ENCODE data around the gene C13orf46. TPM values are rescaled to one million over a fixed set of nuclear protein-coding genes. Genes with fewer than 3 reads are reported as not detected.

C13orf46 gene
- total RNA-seq, 1 experiment from 2014 or later, result not detected

- no peaks in the 10 kb centered on the region for H3K4me1 Mint-ChIP-seq (ENCODE audit: low read depth, unreplicated experiment)
- CTCF ChIA-PET, result no interaction called here
- no peaks in the 10 kb centered on the region for H3K27me3 ChIP-seq (replicated peaks; ENCODE audit: control insufficient read depth, insufficient read depth, low read length)
- intact Hi-C loops (cut with micrococcal nuclease; ENCODE audit: unreplicated experiment), result no loop called here
- POLR2A ChIA-PET, result no interaction called here
- no peaks in the 10 kb centered on the region for H3K36me3 ChIP-seq (ENCODE audit: control insufficient read depth, insufficient read depth, low read length)
- no peak overlapping the region for H3K4me3 ChIP-seq (ENCODE audit: low read depth, low read length)
- H3K9me3 ChIP-seq, result peaks cover 5% of the 10 kb centered on the region; the same call in 1 of the 2 replicates
- no peak for TF ChIP-seq CTCF (IDR thresholded peaks at IDR 0.05; ENCODE audit: insufficient read depth in 1 of 2, low read depth in 1 of 2, low read length in 1 of 2, severe bottlenecking in 1 of 2, unreplicated experiment in 1 of 2)
- no TSS peak for BruUV-seq (replicated peaks)
- H3K36me3 Mint-ChIP-seq (ENCODE audit: insufficient read depth, unreplicated experiment), result no peaks in the 10 kb centered on the region
- H3K4me1 ChIP-seq, result no peaks in the 10 kb centered on the region
- no peak overlapping the region for H3K4me3 Mint-ChIP-seq (ENCODE audit: unreplicated experiment)
- H3K27ac Mint-ChIP-seq (ENCODE audit: unreplicated experiment), result no peak overlapping the region
- no peak for DNase-seq
- H3K9me3 Mint-ChIP-seq (ENCODE audit: unreplicated experiment), result no peaks in the 10 kb centered on the region
- H3K27me3 Mint-ChIP-seq (ENCODE audit: insufficient read depth, unreplicated experiment), result no peaks in the 10 kb centered on the region
These were observed 5.2 kb downstream of the C13orf46 start for GRCh38 chr13:113968463-113969310.

GRCh38 chr13:113967729-113968462 is 6.0 kb downstream of the C13orf46 start:
- DNase-seq, result no peak
- Histone ChIP-seq H3K27me3 (replicated peaks; ENCODE audit: control insufficient read depth, insufficient read depth, low read length) (no peaks in the 10 kb centered on the region), H3K4me1 (no peaks in the 10 kb centered on the region), H3K36me3 (ENCODE audit: control insufficient read depth, insufficient read depth, low read length) (no peaks in the 10 kb centered on the region), H3K9me3 (peaks cover 5% of the 10 kb centered on the region; the same call in 1 of the 2 replicates), H3K4me3 (ENCODE audit: low read depth, low read length) (no peak overlapping the region)
- H3K27ac Mint-ChIP-seq (ENCODE audit: unreplicated experiment), result no peak overlapping the region
- intact Hi-C loops (cut with micrococcal nuclease; ENCODE audit: unreplicated experiment), result no loop called here
- ChIA-PET CTCF (no interaction called here), POLR2A (no interaction called here)
- H3K4me3 Mint-ChIP-seq (ENCODE audit: unreplicated experiment), result no peak overlapping the region
- no peaks in the 10 kb centered on the region for H3K27me3 Mint-ChIP-seq (ENCODE audit: insufficient read depth, unreplicated experiment)
- H3K4me1 Mint-ChIP-seq (ENCODE audit: low read depth, unreplicated experiment), result no peaks in the 10 kb centered on the region
- TF ChIP-seq CTCF (IDR thresholded peaks at IDR 0.05; ENCODE audit: insufficient read depth in 1 of 2, low read depth in 1 of 2, low read length in 1 of 2, severe bottlenecking in 1 of 2, unreplicated experiment in 1 of 2), result no peak
- no TSS peak for BruUV-seq (replicated peaks)
- no peaks in the 10 kb centered on the region for H3K9me3 Mint-ChIP-seq (ENCODE audit: unreplicated experiment)
- H3K36me3 Mint-ChIP-seq (ENCODE audit: insufficient read depth, unreplicated experiment), result no peaks in the 10 kb centered on the region

- TF ChIP-seq CTCF (IDR thresholded peaks at IDR 0.05; ENCODE audit: insufficient read depth in 1 of 2, low read depth in 1 of 2, low read length in 1 of 2, severe bottlenecking in 1 of 2, unreplicated experiment in 1 of 2), result no peak
- no peaks in the 10 kb centered on the region for H3K36me3 ChIP-seq (ENCODE audit: control insufficient read depth, insufficient read depth, low read length)
- POLR2A ChIA-PET, result no interaction called here
- peaks cover 5% of the 10 kb centered on the region; the same call in 1 of the 2 replicates for H3K9me3 ChIP-seq
- intact Hi-C loops (cut with micrococcal nuclease; ENCODE audit: unreplicated experiment), result no loop called here
- Mint-ChIP-seq H3K4me1 (ENCODE audit: low read depth, unreplicated experiment) (no peaks in the 10 kb centered on the region), H3K27me3 (ENCODE audit: insufficient read depth, unreplicated experiment) (no peaks in the 10 kb centered on the region), H3K9me3 (ENCODE audit: unreplicated experiment) (no peaks in the 10 kb centered on the region), H3K36me3 (ENCODE audit: insufficient read depth, unreplicated experiment) (no peaks in the 10 kb centered on the region), H3K27ac (ENCODE audit: unreplicated experiment) (no peak overlapping the region), H3K4me3 (ENCODE audit: unreplicated experiment) (no peak overlapping the region)
- no peak overlapping the region for H3K4me3 ChIP-seq (ENCODE audit: low read depth, low read length)
- no TSS peak for BruUV-seq (replicated peaks)
- H3K4me1 ChIP-seq, result no peaks in the 10 kb centered on the region
- H3K27me3 ChIP-seq (replicated peaks; ENCODE audit: control insufficient read depth, insufficient read depth, low read length), result no peaks in the 10 kb centered on the region
- CTCF ChIA-PET, result no interaction called here
- no peak for DNase-seq
These were observed 6.6 kb downstream of the C13orf46 start for GRCh38 chr13:113967206-113967720.
